MCF 10A (cell line): ENCODE results near the gene MED16. TPM values are rescaled to one million over a fixed set of nuclear protein-coding genes. Genes with fewer than 3 reads are reported as not detected.
A peak's percentile ranks its signal among the peaks of the same experiment; 100 is the strongest.
"Not testable (repeated sequence)": the region's sequence is repeated elsewhere in the genome, so short reads cannot be mapped to it uniquely, and the experiment has no call there.

Experiments
- BruUV-seq: library from RNA; stranded (reverse); fragments of 400-500 nt; replicated peaks from 2 replicates; lab custom pipeline; 2021; lab: Mats Ljungman, UMichigan
- CTCF ChIA-PET: fragments of 300-600 bp; sonication (Branson Sonifier 250); formaldehyde crosslinking; extraction: SDS; loops from one replicate; lab custom pipeline; 2021; ENCODE audit warnings: antibody characterized with exemption, inconsistent platforms; lab: Yijun Ruan, JAX
- POLR2A ChIA-PET: fragments of 300-600, 350-650 bp; sonication (Branson Sonifier 250); formaldehyde crosslinking; extraction: SDS; loops from one replicate; lab custom pipeline; 2020; ENCODE audit warnings: antibody characterized with exemption, inconsistent platforms; lab: Yijun Ruan, JAX
- DNase-seq: peaks from one replicate; pipeline ENCODE4 v3.0.0-alpha.2; 2018; ENCODE audit not compliant: unreplicated experiment
- H3K27ac Mint-ChIP-seq: one replicate; pipeline ENCODE4 v1.8.0; 2022; ENCODE audit warnings: mild to moderate bottlenecking, low read depth, mixed read lengths; ENCODE audit not compliant: unreplicated experiment
- H3K27me3 Mint-ChIP-seq: one replicate; pipeline ENCODE4 v1.8.0; 2022; ENCODE audit warnings: mixed read lengths; ENCODE audit not compliant: insufficient read depth, unreplicated experiment
- H3K36me3 Mint-ChIP-seq: one replicate; pipeline ENCODE4 v1.8.0; 2022; ENCODE audit warnings: mild to moderate bottlenecking, moderate library complexity, mixed read lengths; ENCODE audit not compliant: insufficient read depth, unreplicated experiment
- H3K4me1 Mint-ChIP-seq: one replicate; pipeline ENCODE4 v1.8.0; 2022; ENCODE audit warnings: mixed read lengths; ENCODE audit not compliant: insufficient read depth, unreplicated experiment
- H3K4me3 Mint-ChIP-seq: one replicate; pipeline ENCODE4 v1.8.0; 2022; ENCODE audit warnings: mild to moderate bottlenecking, moderate library complexity, mixed read lengths; ENCODE audit not compliant: unreplicated experiment
- H3K9me3 Mint-ChIP-seq: one replicate; pipeline ENCODE4 v1.8.0; 2022; ENCODE audit warnings: mixed read lengths; ENCODE audit not compliant: unreplicated experiment
- intact Hi-C: fragments of 100-400 bp; cut with micrococcal nuclease; formaldehyde crosslinking; loops from 2 replicates; pipeline ENCODE4 v1.14.1; 2022
- total RNA-seq: library from RNA; stranded (reverse); gene quantifications from 2 replicates; pipeline ENCODE4 v1.2.3, GENCODE V29; 2022
- TF ChIP-seq, protein P1 (sequence below): fragments of 200-600 bp; IDR thresholded peaks from one replicate; pipeline ENCODE4 v1.8.0; 2022; ENCODE audit warnings: antibody characterized with exemption, mild to moderate bottlenecking; ENCODE audit not compliant: unreplicated experiment

MED16 gene
- total RNA-seq, 1 experiment from 2014 or later: 61.0 TPM

DNA sequence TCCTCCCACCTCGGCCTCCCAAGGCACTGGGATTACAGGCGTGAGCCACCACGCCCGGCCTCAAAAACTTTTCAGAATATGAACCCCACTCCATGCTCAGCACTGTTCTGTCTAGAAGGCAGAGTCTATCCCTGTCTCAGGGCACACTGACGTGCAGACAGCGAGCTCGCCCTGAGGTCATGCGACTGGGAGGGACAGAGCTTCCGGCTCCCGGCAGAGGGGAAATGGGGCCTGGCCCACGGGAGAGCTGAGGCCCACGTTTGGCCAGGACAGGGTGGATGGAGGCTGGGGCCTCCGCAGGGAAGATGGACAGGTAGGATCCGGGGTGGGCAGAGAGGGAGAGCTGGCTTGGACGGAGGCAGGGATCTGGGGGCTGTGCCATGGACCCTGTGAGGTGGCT is 68.1 kb downstream of the MED16 start:
- Mint-ChIP-seq H3K27me3 (no peaks in the 10 kb centered on the region), H3K4me1 (peaks cover 6% of the 10 kb centered on the region), H3K4me3 (no peak overlapping the region), H3K9me3 (no peaks in the 10 kb centered on the region), H3K27ac (no peak overlapping the region), H3K36me3 (no peaks in the 10 kb centered on the region)
- ChIA-PET CTCF (no interaction called here), POLR2A (interaction anchor here (0.7 kb wide), 1 partner anchor 207 kb away, joined by 4 read pairs; no protein-coding TSS in a partner anchor)
- TF ChIP-seq, protein P1, sequence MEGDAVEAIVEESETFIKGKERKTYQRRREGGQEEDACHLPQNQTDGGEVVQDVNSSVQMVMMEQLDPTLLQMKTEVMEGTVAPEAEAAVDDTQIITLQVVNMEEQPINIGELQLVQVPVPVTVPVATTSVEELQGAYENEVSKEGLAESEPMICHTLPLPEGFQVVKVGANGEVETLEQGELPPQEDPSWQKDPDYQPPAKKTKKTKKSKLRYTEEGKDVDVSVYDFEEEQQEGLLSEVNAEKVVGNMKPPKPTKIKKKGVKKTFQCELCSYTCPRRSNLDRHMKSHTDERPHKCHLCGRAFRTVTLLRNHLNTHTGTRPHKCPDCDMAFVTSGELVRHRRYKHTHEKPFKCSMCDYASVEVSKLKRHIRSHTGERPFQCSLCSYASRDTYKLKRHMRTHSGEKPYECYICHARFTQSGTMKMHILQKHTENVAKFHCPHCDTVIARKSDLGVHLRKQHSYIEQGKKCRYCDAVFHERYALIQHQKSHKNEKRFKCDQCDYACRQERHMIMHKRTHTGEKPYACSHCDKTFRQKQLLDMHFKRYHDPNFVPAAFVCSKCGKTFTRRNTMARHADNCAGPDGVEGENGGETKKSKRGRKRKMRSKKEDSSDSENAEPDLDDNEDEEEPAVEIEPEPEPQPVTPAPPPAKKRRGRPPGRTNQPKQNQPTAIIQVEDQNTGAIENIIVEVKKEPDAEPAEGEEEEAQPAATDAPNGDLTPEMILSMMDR: no peak
- DNase-seq: no peak
- intact Hi-C loops: no loop called here
- no TSS peak for BruUV-seq

DNA sequence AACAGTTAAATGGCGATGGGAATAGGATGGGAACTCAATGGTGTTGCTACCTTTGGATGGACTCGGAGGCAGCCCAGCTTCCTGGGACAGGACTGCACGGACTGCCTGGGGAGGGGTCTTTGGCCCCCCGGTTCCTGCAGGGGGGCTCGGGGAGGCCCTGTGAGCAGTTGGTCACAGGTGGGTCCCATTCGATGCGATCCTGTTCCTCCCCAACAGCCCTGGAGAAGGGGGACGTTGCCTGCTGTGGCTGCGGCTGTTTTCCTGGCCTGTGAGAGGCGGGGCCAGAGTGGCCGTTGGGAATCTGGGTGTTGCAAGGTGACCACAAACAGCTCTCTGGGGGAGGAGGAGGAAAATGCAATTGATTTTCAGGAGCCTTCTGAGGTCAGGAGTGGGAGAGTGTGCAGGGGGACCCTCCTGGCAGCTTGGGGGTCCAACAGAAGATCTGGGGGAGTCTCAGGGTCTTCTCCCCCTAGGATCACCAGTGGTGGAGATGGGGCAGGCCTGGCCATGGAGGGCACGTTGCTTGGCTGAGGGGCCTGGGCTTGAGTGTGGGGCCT is 69.3 kb downstream of the MED16 start:
- Mint-ChIP-seq H3K27me3 (no peaks in the 10 kb centered on the region), H3K27ac (no peak overlapping the region), H3K9me3 (no peaks in the 10 kb centered on the region), H3K4me3 (no peak overlapping the region), H3K4me1 (peaks cover 6% of the 10 kb centered on the region), H3K36me3 (no peaks in the 10 kb centered on the region)
- ChIA-PET CTCF (no interaction called here), POLR2A (interaction anchor here (0.6 kb wide), 2 partner anchors 8 to 39 kb away, joined by 3 read pairs; no protein-coding TSS in a partner anchor)
- intact Hi-C loops: no loop called here
- TF ChIP-seq, protein P1: no peak
- BruUV-seq: no TSS peak
- peak; percentile 38 for DNase-seq

DNA sequence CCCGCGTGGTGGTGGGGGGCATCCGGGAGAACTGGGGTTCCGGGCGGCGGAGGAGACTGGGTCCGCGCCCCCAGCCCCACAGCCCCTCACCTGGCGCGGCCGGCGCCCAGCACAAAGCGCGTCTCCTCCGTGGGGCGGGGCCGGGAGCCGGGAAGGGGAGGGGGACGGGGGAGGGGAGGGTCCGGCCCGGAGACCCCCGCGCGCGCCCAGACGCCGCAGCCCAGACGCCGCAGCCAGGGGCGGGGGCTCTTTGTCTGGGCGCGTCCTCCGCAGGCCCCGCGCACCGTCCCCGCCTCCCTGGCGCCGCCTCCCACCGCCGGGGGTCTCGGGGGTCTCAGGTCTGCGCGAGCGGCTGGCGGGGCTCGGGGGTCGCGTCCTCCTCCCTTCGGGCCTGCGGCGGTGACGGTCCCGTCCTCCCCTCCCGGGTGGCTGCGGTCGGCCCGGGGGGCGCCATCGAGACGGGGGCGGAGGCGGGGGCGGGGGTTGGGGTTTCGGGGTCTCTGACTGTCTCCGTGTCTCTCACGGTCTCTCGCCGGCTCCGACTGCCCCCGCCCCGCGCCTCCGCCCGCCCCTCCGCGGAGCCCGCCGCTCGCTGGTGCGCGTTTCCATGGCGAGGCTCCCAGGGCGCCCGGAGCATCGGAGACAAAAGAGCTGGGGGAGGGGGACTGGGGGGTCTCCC is 71.0 kb downstream of the MED16 start, which contains the start of gene PLPPR3:
Gene PLPPR3, minus strand, starts transcription at position 131 of the 679 bp plus-strand sequence. CDS start 396 bp downstream, outside the sequence.
- peaks cover 8% of the 10 kb centered on the region for H3K4me1 Mint-ChIP-seq
- H3K27me3 Mint-ChIP-seq: no peaks in the 10 kb centered on the region
- H3K27ac Mint-ChIP-seq: no peak within 1 kb of the TSS
- intact Hi-C loops: no loop called here
- no peak within 1 kb of the TSS for H3K4me3 Mint-ChIP-seq
- no peak for DNase-seq
- ChIA-PET CTCF (no interaction called here), POLR2A (no interaction called here)
- H3K9me3 Mint-ChIP-seq: no peaks in the 10 kb centered on the region
- H3K36me3 Mint-ChIP-seq: no peaks in the 10 kb centered on the region
- TF ChIP-seq, protein P1: no peak
- BruUV-seq: no TSS peak

DNA sequence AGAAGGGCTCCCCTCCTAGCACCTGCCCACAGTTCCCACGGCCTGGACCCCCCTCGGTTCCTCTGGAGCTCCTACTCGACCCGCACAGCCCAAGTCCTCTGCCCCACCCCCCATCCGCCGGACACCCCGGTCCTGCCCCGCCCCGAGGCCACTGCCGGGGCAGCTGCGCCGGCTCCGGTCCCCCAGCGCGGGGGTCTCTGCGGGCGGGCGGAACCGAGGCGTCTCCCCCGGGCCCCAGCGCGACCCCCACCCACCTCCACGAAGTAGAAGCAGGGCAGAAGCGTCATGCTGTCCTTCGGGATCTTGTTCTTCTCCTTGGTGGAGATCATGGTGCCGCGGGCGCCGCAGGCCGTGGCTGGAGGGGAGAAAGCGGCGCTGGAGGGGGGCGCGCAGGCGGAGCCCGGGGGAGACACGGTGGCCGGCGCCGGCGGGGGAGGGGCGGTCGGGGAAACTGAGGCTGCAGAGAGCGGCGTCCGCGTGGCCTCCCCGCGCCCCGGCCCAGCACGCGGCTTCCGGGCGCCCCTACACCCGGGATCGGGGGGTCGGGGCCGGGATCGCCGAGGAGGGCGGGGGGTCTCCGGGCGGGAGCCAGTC is 71.7 kb downstream of the MED16 start:
- no peak overlapping the region for H3K27ac Mint-ChIP-seq
- peaks cover 6% of the 10 kb centered on the region for H3K9me3 Mint-ChIP-seq
- H3K27me3 Mint-ChIP-seq: no peaks in the 10 kb centered on the region
- no peak overlapping the region for H3K4me3 Mint-ChIP-seq
- intact Hi-C loops: no loop called here
- BruUV-seq: no TSS peak
- TF ChIP-seq, protein P1: no peak
- POLR2A ChIA-PET: no interaction called here
- H3K4me1 Mint-ChIP-seq: peaks cover 14% of the 10 kb centered on the region
- peaks cover 4% of the 10 kb centered on the region for H3K36me3 Mint-ChIP-seq
- DNase-seq: no peak
- CTCF ChIA-PET: no interaction called here

DNA sequence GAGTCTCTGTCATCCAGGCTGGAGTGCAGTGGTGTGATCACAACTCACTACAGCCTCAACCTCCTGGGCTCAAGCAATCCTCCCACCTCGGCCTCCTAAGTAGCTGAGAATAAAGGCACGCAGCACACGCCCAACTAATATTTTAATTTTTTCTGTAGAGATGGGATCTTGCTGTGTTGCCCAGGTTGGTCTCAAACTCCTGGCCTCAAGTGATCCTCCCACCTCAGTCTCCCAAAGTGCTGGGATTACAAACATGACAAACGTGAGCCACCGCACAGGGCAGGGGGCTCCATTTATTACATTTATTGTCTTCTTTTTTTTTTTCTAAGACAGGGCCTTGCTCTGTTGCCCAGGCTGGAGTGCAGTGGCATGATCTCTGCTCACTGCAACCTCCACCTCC is 72.8 kb downstream of the MED16 start:
- DNase-seq, H3K27me3 Mint-ChIP-seq, H3K27ac Mint-ChIP-seq, intact Hi-C loops, H3K9me3 Mint-ChIP-seq, BruUV-seq, H3K4me3 Mint-ChIP-seq: not testable (repeated sequence)
- peaks cover 12% of the 10 kb centered on the region for H3K36me3 Mint-ChIP-seq
- ChIA-PET POLR2A (interaction anchor here (0.6 kb wide), 1 partner anchor 198 kb away, joined by 3 read pairs; no protein-coding TSS in a partner anchor), CTCF (interaction anchor here (0.6 kb wide), 1 partner anchor 36 kb away, joined by 3 read pairs; no protein-coding TSS in a partner anchor)
- peaks cover 18% of the 10 kb centered on the region for H3K4me1 Mint-ChIP-seq
